HEK293 (cell line): ENCODE results near the gene CEACAM19.

Experiments
- KLF9 ChIP-seq: fragments of 450-650 bp; formaldehyde crosslinking; IDR thresholded peaks from 2 replicates; pipeline ENCODE4 v1.5.1; 2016; ENCODE audit warnings: missing biosample characterization, missing genetic modification characterization, low read depth
- ZNF777 ChIP-seq: fragments of 450-650 bp; formaldehyde crosslinking; IDR thresholded peaks from 2 replicates; pipeline ENCODE4 v1.5.1; 2017; ENCODE audit warnings: missing biosample characterization, missing genetic modification characterization, borderline replicate concordance
- TF ChIP-seq, protein P1 (sequence below): fragments of 450-650 bp; formaldehyde crosslinking; IDR thresholded peaks from 2 replicates; pipeline ENCODE4 v1.5.1; 2016; ENCODE audit warnings: missing biosample characterization, missing genetic modification characterization
- TF ChIP-seq, protein P2 (sequence below): fragments of 450-650 bp; formaldehyde crosslinking; IDR thresholded peaks from 2 replicates; pipeline ENCODE4 v1.5.1; 2016; ENCODE audit warnings: missing biosample characterization, missing genetic modification characterization
- TF ChIP-seq, protein P3 (sequence below): sonication (generic); formaldehyde crosslinking; IDR thresholded peaks from 2 replicates; pipeline ENCODE4 v1.8.1; 2022; ENCODE audit warnings: mild to moderate bottlenecking, moderate library complexity, missing genetic modification reagents

DNA sequence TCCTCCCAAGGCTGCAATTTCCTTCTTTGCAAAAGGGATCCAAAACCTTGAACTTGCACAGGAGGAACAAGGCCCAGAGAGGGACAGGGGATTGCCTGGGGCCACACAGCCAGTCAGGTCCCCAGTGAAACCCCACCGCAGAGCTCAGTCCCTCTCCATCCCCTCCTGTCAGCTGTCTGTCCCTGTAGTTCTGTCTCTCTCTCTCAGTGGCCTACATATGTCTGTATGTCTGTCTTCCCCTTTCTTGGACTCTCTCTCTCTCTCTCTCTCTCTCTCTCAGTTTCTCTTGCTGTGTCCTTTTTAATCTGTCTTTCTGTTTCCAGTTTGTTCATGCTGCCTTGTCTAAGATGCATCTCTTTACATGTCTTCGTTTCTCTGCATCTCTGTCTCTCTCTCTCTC is 11.5 kb downstream of the CEACAM19 start:
- TF ChIP-seq KLF9 (tag by site-specific recombination) (no peak), ZNF777 (tag by site-specific recombination) (no peak)
- TF ChIP-seq, protein P1, sequence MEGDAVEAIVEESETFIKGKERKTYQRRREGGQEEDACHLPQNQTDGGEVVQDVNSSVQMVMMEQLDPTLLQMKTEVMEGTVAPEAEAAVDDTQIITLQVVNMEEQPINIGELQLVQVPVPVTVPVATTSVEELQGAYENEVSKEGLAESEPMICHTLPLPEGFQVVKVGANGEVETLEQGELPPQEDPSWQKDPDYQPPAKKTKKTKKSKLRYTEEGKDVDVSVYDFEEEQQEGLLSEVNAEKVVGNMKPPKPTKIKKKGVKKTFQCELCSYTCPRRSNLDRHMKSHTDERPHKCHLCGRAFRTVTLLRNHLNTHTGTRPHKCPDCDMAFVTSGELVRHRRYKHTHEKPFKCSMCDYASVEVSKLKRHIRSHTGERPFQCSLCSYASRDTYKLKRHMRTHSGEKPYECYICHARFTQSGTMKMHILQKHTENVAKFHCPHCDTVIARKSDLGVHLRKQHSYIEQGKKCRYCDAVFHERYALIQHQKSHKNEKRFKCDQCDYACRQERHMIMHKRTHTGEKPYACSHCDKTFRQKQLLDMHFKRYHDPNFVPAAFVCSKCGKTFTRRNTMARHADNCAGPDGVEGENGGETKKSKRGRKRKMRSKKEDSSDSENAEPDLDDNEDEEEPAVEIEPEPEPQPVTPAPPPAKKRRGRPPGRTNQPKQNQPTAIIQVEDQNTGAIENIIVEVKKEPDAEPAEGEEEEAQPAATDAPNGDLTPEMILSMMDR (tag by site-specific recombination) = no peak
- TF ChIP-seq, protein P2, sequence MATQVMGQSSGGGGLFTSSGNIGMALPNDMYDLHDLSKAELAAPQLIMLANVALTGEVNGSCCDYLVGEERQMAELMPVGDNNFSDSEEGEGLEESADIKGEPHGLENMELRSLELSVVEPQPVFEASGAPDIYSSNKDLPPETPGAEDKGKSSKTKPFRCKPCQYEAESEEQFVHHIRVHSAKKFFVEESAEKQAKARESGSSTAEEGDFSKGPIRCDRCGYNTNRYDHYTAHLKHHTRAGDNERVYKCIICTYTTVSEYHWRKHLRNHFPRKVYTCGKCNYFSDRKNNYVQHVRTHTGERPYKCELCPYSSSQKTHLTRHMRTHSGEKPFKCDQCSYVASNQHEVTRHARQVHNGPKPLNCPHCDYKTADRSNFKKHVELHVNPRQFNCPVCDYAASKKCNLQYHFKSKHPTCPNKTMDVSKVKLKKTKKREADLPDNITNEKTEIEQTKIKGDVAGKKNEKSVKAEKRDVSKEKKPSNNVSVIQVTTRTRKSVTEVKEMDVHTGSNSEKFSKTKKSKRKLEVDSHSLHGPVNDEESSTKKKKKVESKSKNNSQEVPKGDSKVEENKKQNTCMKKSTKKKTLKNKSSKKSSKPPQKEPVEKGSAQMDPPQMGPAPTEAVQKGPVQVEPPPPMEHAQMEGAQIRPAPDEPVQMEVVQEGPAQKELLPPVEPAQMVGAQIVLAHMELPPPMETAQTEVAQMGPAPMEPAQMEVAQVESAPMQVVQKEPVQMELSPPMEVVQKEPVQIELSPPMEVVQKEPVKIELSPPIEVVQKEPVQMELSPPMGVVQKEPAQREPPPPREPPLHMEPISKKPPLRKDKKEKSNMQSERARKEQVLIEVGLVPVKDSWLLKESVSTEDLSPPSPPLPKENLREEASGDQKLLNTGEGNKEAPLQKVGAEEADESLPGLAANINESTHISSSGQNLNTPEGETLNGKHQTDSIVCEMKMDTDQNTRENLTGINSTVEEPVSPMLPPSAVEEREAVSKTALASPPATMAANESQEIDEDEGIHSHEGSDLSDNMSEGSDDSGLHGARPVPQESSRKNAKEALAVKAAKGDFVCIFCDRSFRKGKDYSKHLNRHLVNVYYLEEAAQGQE (tag by site-specific recombination) = no peak
- TF ChIP-seq, protein P3, sequence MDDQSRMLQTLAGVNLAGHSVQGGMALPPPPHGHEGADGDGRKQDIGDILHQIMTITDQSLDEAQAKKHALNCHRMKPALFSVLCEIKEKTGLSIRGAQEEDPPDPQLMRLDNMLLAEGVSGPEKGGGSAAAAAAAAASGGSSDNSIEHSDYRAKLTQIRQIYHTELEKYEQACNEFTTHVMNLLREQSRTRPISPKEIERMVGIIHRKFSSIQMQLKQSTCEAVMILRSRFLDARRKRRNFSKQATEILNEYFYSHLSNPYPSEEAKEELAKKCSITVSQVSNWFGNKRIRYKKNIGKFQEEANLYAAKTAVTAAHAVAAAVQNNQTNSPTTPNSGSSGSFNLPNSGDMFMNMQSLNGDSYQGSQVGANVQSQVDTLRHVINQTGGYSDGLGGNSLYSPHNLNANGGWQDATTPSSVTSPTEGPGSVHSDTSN (CRISPR knock-in tag) = no peak
